Glutamatergic neuron (in vitro differentiated cells): Measurements from ENCODE around the gene CACHD1. TPM values are rescaled to one million over a fixed set of nuclear protein-coding genes. Genes with fewer than 3 reads are reported as not detected.

Experiments
- DNase-seq: peaks from one replicate; pipeline ENCODE4 v3.0.0; 2022
- H3K27ac Mint-ChIP-seq: one replicate; pipeline ENCODE4 v1.8.0; 2020; ENCODE audit warnings: mild to moderate bottlenecking, mixed read lengths, inconsistent platforms; ENCODE audit not compliant: unreplicated experiment
- H3K27me3 Mint-ChIP-seq: one replicate; pipeline ENCODE4 v1.8.0; 2020; ENCODE audit warnings: mild to moderate bottlenecking, moderate library complexity, mixed read lengths, inconsistent platforms; ENCODE audit not compliant: unreplicated experiment
- H3K36me3 Mint-ChIP-seq: one replicate; pipeline ENCODE4 v1.8.0; 2020; ENCODE audit warnings: mild to moderate bottlenecking, mixed read lengths, inconsistent platforms; ENCODE audit not compliant: unreplicated experiment
- H3K4me1 Mint-ChIP-seq: one replicate; pipeline ENCODE4 v1.8.0; 2020; ENCODE audit warnings: mild to moderate bottlenecking, low read depth, mixed read lengths, inconsistent platforms; ENCODE audit not compliant: unreplicated experiment
- H3K4me3 Mint-ChIP-seq: one replicate; pipeline ENCODE4 v1.8.0; 2020; ENCODE audit warnings: mild to moderate bottlenecking, mixed read lengths, inconsistent platforms; ENCODE audit not compliant: unreplicated experiment
- H3K9me3 Mint-ChIP-seq: one replicate; pipeline ENCODE4 v1.8.0; 2020; ENCODE audit warnings: mild to moderate bottlenecking, moderate library complexity, mixed read lengths, inconsistent platforms; ENCODE audit not compliant: unreplicated experiment
- CTCF ChIP-seq: fragments of 200-600 bp; sonication (generic); IDR thresholded peaks from one replicate; pipeline ENCODE4 v1.5.0; 2021; ENCODE audit not compliant: partially characterized antibody, unreplicated experiment
- total RNA-seq: library from RNA; stranded (reverse); fragmentation: NEBNext Ultra II Directional; extraction: Animal tissue kit (Norgen Biotek cat#: 25700); gene quantifications from one replicate; pipeline ENCODE4 v1.2.1, GENCODE V29; 2021; ENCODE audit not compliant: unreplicated experiment

CACHD1 gene
- total RNA-seq, 1 donor from 2014 or later, result 9.4 TPM

- DNase-seq, result no peak
- H3K27me3 Mint-ChIP-seq, result no peaks in the 10 kb centered on the region
- H3K9me3 Mint-ChIP-seq, result no peaks in the 10 kb centered on the region
- no peaks in the 10 kb centered on the region for H3K36me3 Mint-ChIP-seq
- TF ChIP-seq CTCF, result no peak
- H3K4me1 Mint-ChIP-seq, result no peaks in the 10 kb centered on the region
- no peak overlapping the region for H3K4me3 Mint-ChIP-seq
- H3K27ac Mint-ChIP-seq, result no peak overlapping the region
These were observed 10.2 kb upstream of the CACHD1 start for GRCh38 chr1:64459743-64460142.

DNA sequence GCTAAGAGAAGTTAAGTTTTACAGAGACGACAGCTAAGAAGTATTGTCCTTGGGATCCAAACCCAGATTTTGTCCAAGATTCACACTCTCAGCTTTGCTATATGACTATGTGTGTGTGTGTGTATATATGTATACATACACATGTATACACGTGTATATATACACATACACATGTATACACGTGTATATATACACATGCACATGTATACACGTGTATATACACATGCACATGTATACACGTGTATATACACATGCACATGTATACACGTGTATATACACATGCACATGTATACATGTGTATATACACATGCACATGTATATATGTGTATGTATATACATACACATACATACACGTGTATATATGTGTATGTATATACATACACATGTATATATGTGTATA is 3.9 kb upstream of the CACHD1 start:
- H3K27ac Mint-ChIP-seq, result no peak overlapping the region
- no peak for TF ChIP-seq CTCF
- peaks cover 1% of the 10 kb centered on the region for H3K4me1 Mint-ChIP-seq
- DNase-seq, result no peak
- H3K27me3 Mint-ChIP-seq, result peaks cover 15% of the 10 kb centered on the region
- peaks cover 3% of the 10 kb centered on the region for H3K9me3 Mint-ChIP-seq
- H3K4me3 Mint-ChIP-seq, result no peak overlapping the region
- H3K36me3 Mint-ChIP-seq, result no peaks in the 10 kb centered on the region

- Mint-ChIP-seq H3K9me3 (peaks cover 4% of the 10 kb centered on the region), H3K27me3 (peaks cover 22% of the 10 kb centered on the region), H3K27ac (no peak overlapping the region), H3K36me3 (no peaks in the 10 kb centered on the region), H3K4me3 (peak overlapping the region; percentile 75), H3K4me1 (peaks cover 8% of the 10 kb centered on the region)
- no peak for DNase-seq
- TF ChIP-seq CTCF, result no peak
These were observed 583 bp upstream of the CACHD1 start for GRCh38 chr1:64469116-64469976.

DNA sequence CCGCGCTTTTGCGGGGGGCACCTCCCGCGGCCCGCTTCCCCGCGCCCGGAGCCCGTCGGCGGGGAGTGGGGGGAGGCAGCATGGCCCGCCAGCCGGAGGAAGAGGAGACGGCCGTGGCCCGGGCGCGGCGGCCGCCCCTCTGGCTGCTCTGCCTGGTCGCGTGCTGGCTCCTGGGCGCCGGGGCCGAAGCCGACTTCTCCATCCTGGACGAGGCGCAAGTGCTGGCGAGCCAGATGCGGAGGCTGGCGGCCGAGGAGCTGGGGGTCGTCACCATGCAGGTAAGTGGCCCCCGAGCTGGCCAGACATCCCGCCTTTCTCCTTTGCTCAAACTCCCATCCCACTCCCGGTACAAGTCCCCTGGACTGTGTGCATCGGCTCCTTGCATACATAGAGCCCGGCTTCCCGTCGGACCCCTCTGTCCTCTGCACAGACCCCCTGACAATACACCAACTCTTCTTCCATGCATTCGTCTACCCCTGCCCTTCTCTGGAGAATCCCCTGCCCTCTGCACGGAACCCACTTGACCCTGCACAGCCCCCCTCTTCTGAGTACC is 812 bp downstream of the CACHD1 start:
- no peak for TF ChIP-seq CTCF
- no peaks in the 10 kb centered on the region for H3K36me3 Mint-ChIP-seq
- H3K4me1 Mint-ChIP-seq, result peaks cover 8% of the 10 kb centered on the region
- peak; percentile 67 for DNase-seq
- H3K27me3 Mint-ChIP-seq, result peaks cover 22% of the 10 kb centered on the region
- H3K4me3 Mint-ChIP-seq, result peak overlapping the region; percentile 95
- H3K9me3 Mint-ChIP-seq, result peaks cover 4% of the 10 kb centered on the region
- peak overlapping the region; percentile 36 for H3K27ac Mint-ChIP-seq
